Kidney tubule cell (primary cell): ENCODE measurements around the gene ASIC1.
"Not testable (repeated sequence)": the region's sequence is repeated elsewhere in the genome, so short reads cannot be mapped to it uniquely, and the experiment has no call there.

Source experiments
- DNase-seq: peaks from one replicate; pipeline ENCODE4 v3.0.0-alpha.2; 2018; ENCODE audit warnings: low spot score

The ASIC1 gene

GRCh38 chr12:50057000-50057841 is at the start of gene ASIC1:
TSS of gene ASIC1 (plus strand) at chr12:50057596. CDS start at chr12:50058767, 1,171 bp downstream.
- peak; percentile 49 for DNase-seq

GRCh38 chr12:50013361-50014147 is 43.8 kb upstream of the ASIC1 start:
- no peak for DNase-seq

GRCh38 chr12:50014342-50014741 is 43.1 kb upstream of the ASIC1 start:
- DNase-seq = no peak

- DNase-seq = peak; percentile 59
Measured at GRCh38 chr12:50016501-50017475, 40.6 kb upstream of the ASIC1 start.

- DNase-seq = no peak
Measured at GRCh38 chr12:50017641-50018040, 39.8 kb upstream of the ASIC1 start.

- no peak for DNase-seq
Measured at GRCh38 chr12:50018154-50018553, 39.2 kb upstream of the ASIC1 start.

GRCh38 chr12:50018968-50019367 is 38.4 kb upstream of the ASIC1 start:
- DNase-seq = no peak

- DNase-seq = no peak
Measured at GRCh38 chr12:50019524-50019923, 37.9 kb upstream of the ASIC1 start.

- DNase-seq = no peak
Measured at GRCh38 chr12:50021031-50021430, 36.4 kb upstream of the ASIC1 start.

- DNase-seq = no peak
Measured at GRCh38 chr12:50022903-50023302, 34.5 kb upstream of the ASIC1 start.

GRCh38 chr12:50024227-50024626 is 33.2 kb upstream of the ASIC1 start:
- no peak for DNase-seq

GRCh38 chr12:50024805-50025186 is 32.6 kb upstream of the ASIC1 start:
- DNase-seq = peak; percentile 23

- peak; percentile 99 for DNase-seq
Measured at GRCh38 chr12:50025187-50026059, 32.0 kb upstream of the ASIC1 start, which contains the start of gene RACGAP1. TSS of gene RACGAP1 (minus strand) at chr12:50025494. CDS start at chr12:50016715, 8,779 bp downstream.

GRCh38 chr12:50026691-50027090 is 30.7 kb upstream of the ASIC1 start:
- no peak for DNase-seq

- not testable (repeated sequence) for DNase-seq
Measured at GRCh38 chr12:50030449-50030848, 26.9 kb upstream of the ASIC1 start.

GRCh38 chr12:50032515-50032853 is 24.9 kb upstream of the ASIC1 start:
- DNase-seq = no peak

- DNase-seq = no peak
Measured at GRCh38 chr12:50032854-50033581, 24.4 kb upstream of the ASIC1 start.

- DNase-seq = no peak
Measured at GRCh38 chr12:50038336-50038735, 19.1 kb upstream of the ASIC1 start.

- peak; percentile 74 for DNase-seq
Measured at GRCh38 chr12:50039151-50039835, 18.1 kb upstream of the ASIC1 start.

- no peak for DNase-seq
Measured at GRCh38 chr12:50040657-50041056, 16.7 kb upstream of the ASIC1 start.
